Cortex of kidney (tissue), 1 donor: ENCODE measurements around the gene FCN3.
"Not testable (repeated sequence)": the region's sequence is repeated elsewhere in the genome, so short reads cannot be mapped to it uniquely, and the experiment has no call there.

ENCODE experiments used
- DNase-seq: peaks from one replicate; lab custom pipeline; 2025; lab: John Stamatoyannopoulos, UW

The FCN3 gene

DNA sequence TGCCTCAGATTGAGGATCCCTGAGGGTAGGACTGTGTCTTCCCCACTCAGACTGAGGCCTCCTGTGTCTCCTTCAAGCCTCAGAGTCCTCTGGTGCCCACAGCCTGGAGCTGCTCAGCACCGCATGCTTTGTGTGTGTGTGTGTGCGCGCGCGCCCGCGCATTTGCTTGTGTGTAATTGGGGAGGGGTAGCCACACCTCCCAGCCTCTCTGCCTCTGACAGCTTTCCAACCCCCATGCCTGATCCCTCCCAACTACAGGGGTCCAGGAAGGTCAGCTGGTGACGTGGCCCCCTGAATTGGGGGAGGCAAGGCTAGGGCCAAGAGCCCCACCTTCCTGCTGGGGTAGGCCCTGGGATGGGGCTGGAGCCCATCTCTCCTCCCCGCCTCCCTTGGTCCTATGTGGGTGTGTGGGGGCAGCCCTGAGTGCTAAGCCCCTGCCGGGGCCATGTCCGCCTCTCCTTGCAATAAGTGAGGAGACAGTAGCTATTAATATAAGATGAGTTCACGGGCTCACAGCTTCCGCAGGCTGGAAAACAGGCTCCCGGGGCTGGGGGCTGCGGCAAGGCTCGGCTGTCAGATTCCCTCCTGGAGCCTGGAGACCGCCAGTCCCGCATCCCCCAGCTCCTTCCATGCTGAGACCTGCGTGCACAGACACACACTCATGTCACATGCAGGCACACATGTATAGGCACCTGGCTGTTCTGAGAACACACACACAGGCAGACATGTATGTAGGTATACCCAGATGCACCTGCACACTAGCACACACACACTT, 24.8 kb upstream of the FCN3 start:
- no peak for DNase-seq

DNA sequence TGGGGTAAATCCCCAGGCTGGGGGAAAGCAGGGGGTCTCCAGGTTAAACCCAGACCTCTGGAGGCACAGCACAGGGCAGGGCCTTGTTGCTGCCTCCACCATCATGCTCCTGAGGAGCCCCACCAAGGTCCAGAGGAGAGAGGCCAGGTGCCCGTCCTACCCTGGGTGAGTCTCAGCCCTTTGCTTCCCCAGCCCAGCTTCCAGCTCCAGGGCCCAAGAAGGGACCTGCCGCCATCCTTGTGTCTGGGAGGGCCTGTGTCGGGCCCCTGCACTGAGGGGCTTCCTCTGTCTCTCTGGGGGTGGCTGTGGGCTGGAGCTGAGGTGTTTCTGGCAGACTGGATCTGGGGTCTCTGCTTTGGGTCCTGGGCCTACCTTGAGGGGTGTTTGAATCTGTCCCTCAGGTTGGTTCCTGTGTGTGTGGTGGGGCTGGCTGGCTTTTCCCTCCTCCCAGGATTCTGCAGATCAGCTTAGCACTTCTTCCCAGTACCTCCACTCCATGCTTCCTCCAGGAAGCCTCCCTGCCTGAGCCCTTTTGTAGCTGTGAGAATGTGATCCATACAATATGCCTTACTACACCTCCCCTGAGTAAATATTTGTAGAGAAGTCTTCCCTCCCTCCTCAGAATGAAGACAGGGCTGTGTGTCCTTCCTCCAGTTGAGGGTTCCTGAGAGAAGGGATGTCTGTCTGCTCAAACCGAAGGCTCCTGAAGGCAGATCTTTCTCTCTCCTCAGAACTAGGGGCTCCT, 24.0 kb upstream of the FCN3 start:
- no peak for DNase-seq

DNA sequence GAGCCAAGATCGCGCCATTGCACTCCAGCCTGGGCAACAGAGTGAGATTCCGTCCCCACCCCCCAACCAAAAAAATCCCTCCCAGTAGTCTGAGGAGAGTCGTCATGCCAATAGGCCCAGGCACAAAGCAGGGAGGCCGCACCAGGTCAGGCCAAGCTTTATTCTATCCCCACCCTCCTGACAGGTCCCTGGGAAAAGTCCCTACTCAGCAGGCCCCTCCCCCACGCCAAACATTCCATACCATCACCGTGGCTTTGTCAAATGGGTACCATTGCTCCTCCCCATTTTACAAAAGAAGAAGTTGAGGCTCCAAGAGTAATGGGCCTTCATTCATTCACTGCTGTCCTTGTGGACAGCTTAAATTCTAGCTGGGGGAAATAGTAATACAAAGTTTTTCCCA, 23.1 kb upstream of the FCN3 start:
- DNase-seq = no peak

DNA sequence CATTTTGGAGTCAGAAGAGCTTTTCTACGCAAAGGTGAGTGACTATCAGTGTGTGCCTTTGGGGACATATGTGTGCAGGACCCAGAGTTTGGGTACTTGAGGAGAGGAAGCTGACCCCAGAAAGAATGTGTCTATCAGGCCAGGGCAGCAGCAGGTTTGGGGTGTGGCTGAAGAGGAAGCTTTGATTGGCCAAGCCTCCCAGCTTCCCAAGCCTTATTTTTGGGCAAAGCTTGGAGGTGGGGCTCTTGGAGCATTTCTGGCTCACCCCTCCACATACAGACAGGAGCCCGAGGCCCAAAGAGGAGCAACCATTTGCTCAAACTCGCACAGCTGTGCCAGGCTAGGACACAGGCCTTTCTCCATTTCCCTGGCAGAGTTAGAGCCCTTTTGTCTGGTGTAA, 22.5 kb upstream of the FCN3 start:
- no peak for DNase-seq

DNA sequence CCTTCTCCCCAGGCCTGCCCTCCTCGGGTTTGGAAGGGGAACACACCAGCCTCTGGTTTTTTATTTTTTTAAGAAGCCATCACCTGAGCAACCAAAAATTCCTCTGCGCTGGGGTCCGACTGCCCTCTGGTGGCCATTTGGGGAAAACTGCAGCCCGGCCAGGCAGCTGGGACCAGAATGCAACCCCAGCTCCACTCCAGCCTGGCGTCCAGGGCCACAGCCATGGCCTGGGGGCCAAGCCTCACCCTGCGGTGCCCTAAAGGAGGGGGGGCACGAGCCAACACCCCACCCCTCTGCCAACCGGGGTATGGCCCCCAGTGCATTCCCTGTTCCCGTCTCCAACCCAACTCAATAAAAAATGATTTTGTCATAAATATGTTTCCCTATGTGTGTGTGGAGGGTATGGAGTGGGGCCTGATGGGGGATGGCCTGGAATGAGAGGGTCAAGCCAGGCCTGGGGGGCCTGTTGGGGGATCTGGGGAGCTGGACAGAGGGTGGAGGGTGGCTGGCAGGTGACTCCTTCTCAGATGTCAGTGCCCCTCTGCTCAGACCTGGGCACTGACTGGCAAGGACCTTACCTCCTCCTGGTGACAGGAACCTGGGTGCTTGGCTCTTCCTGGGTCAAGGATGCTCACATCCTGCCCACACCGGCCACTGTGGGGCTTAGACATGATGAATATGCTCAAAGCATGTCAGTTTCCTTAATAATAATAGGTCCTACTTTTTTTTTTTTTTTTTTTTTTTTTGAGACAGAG, 21.0 kb upstream of the FCN3 start:
- no peak for DNase-seq

DNA sequence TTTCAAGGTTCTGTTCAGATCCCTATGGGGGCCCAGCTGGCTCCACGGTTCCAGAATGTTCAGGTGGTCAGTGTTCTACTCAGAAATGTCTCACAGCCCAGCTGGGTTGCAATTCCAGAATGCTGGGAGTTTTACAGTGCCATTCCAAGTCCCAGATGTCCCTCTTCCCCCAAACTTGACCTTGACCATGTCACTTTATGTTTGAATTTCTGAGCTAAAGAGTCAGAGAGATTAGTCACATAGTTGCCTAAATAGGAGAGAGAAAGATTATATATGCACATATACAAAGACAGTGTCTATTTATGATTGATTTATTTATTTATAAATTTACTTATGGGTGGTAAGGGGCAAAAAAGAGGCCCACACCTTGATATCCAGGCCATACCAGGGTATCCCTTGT, 20.3 kb upstream of the FCN3 start:
- DNase-seq = no peak

DNA sequence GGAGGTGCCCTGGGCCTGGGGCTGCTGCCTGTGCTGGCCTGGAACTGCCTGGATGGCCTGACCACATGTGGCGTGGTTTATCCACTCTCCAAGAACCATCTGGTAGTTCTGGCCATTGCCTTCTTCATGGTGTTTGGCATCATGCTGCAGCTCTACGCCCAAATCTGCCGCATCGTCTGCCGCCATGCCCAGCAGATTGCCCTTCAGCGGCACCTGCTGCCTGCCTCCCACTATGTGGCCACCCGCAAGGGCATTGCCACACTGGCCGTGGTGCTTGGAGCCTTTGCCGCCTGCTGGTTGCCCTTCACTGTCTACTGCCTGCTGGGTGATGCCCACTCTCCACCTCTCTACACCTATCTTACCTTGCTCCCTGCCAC, 19.6 kb upstream of the FCN3 start:
- DNase-seq = no peak

DNA sequence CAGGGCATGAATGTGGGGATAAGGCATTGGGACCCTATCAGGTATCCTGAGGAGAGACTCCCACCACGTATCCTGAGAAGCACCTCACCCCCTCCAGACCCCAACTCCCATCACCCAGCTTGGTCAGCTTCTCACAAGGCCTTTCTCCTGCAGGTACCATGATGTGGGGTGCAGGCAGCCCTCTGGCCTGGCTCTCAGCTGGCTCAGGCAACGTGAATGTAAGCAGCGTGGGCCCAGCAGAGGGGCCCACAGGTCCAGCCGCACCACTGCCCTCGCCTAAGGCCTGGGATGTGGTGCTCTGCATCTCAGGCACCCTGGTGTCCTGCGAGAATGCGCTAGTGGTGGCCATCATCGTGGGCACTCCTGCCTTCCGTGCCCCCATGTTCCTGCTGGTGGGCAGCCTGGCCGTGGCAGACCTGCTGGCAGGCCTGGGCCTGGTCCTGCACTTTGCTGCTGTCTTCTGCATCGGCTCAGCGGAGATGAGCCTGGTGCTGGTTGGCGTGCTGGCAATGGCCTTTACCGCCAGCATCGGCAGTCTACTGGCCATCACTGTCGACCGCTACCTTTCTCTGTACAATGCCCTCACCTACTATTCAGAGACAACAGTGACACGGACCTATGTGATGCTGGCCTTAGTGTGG, 19.1 kb upstream of the FCN3 start:
- DNase-seq = no peak

DNA sequence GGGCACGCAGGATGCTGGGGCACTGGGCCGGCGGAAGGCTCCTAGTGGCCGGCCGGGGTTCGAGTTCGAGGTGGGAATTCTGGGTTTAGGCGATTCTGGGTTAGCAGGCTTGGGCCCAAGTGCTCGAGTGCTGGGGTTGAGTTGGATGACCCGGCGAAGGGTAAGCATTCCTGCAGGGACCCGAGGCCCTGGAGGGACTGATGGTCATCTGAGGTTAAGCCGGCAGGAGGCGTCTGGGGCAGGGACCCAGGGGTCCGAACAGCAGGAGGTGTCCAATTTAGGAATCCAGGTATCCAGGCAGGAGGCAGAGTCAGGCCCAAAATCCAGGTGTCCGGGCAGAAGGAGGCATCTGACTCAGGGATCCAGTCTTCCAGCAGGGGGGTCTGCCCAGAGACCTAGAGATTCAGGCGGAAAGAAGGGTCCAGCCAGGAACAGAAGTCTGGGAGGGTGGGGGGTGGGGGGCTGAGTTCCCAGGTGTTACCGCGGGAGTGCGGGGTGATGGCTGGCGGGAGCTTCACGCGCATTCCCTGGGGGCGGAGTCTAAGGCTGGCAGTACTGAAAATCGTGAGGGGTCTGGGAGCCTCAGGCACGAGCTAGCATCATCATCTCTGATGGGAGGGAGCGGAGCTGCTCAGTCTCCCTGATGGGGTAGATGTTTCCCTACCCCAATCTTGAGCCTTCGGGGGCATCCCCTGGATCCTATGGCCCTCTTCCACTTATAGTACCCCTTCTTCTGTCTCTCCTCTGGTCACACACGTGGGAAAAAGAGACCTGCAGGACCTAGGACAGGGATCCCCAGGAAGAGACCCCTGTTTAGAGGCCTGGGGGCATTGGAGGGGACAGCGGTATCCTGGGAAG, 18.4 kb upstream of the FCN3 start:
- no peak for DNase-seq

DNA sequence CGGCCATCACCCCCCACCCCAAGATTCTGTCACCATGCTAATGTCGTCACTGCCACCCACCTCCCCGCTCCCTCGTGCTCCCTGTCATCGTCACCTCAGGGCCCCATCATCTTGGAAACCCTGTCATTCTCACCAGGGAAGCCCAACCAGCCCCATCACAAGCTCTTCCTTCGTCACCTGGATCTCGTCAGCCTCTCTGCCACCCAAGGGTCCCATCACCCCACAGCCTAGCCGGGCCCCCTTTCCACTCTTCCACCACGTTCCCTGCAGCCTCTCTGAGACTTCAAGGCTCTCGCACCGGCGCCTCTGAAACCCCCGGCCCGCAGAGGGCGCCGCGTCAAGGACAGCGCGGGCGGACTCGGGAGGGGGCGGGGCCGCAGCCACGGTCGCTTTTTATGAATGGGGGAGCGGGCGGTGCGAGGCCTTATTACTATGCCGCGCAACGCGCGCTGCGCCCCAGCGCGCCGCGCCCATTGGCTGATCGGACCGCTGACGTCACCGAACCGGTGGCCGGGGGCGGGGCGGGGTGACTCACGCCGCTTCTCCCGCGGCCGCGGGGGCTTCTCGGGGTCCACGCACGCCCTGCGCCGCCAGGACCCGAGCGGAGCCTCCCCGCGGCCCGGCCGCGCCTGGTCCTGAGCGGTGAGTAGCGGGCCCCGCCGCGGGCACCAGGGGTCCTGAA, 17.6 kb upstream of the FCN3 start, which contains the start of gene GPR3:
Gene GPR3 (plus strand): TSS at position 527 of the 682 bp plus-strand sequence. CDS start 1,177 bp downstream, outside the sequence.
- no peak for DNase-seq

DNA sequence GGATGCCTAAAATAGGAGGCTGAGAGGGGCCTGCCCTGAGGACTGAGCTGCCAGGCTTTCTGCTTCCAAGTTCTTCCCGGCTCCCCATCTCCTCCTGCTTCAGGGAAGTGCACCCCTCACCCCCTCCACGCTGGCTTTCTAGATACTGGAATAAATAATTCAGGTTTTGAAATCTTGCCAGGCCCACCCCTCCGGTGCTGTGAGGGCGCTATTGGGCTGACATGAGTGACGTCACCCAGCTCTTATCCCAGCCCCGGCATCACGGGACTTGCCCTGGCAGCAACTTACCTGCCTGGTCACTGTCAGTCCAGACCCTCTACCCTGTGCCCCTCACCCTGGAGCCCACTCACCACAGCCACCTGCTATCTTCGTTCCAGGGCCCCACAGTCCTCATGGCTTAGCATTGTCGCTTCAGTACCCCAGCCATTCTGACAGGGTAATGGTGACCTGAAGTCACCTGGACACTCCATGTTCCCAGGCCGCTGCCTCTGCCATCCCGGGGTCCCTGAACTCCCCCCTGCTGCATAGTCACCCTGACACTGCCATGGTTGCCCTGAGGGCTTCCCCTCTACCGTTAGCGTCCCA, 17.0 kb upstream of the FCN3 start:
- no peak for DNase-seq

DNA sequence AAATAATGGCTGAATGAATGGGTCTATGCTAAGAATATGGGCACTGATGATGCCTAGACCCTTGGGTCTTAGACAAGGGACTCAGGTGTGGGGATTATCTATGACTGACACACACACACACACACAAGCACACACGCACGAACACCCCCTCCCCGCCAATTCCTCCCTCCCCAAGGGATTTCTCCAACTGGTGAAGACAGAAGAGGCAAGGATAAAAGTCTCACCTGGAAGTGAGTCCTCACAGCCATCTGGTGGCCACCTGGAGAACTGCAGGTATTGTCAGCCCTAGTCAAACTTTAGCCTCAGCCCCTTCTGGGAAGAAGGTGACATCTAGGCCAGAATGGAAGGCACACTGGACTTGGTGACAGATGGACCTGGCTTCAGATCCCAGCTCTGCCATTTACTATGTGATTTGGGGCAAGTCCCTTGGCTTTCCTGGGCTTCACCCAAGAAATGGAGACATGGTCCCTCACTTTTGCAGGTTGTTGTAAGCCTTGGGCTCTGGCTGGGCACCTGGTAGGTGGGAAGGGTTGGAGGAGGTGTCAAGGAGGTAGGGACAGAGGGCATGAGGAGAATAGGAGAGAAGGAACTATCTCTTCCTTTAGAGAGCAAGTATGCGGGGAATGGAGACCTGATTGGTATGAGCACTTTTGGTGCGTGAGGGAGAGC, 13.8 kb upstream of the FCN3 start:
- DNase-seq = no peak

DNA sequence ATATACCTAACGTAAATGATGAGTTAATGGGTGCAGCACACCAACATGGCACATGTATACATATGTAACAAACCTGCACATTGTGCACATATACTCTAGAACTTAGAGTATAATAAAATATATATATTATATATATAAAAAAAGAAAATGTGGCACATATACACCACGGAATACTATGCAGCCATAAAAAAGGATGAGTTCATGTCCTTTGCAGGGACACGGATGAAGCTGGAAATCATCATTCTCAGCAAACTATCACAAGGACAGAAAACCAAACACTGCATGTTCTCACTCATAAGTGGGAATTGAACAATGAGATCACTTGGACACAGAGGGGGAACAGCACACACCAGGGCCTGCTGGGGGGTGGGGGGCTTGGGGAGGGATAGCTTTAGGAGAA, 10.2 kb upstream of the FCN3 start:
- DNase-seq = not testable (repeated sequence)

DNA sequence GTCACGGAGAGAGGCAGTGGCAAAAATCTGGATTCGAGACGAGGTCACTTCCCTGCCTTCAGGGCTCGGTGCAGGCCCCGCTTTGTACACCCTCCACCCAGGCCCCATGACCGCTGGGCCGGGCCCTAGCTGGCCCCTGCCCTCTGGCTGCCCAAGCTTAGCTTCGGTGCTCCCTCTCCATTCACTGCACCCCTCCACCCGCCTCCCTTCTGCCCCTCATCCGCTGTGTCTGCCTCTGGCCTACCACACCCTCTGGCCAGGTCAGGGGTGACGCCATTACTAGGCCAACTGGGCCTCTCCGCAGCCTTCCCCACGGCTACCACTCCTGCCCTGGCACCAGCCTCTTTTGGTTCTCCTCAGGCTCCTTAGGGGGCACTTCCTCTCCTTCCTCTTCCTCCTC, 9.0 kb upstream of the FCN3 start:
- no peak for DNase-seq

DNA sequence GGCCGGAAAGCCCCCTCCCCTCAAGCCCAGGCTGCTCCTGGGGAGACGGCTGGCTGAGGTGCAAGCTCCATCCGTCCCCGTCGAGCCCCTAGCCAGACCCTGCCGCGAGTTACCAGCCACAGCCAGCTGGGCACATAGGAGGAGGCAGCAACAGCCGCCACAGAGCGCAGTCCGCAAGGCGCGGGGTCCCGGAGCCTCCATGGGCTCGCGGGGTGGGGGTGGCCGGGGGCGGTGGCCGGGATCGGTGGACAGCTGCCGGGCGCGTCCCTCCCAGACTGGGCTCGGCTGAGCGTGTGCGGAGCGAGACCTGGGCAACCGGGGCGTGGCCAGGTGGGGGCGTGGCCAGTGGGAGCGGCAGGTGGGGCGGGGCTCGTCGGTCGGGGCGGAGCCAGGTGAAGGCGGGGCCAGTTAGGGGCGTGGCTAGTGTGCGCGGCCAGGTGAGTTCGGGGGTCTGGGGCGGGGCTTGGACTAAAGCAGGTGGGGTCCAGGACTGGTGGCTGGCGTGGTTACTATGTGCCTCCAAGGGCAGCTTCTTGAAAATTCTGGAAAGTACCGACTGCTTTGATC, 8.5 kb upstream of the FCN3 start, which contains the start of gene CD164L2:
Gene CD164L2 (minus strand): TSS at position 295 of the 567 bp plus-strand sequence. CDS start 94 bp downstream, at position 201.
- no peak for DNase-seq

DNA sequence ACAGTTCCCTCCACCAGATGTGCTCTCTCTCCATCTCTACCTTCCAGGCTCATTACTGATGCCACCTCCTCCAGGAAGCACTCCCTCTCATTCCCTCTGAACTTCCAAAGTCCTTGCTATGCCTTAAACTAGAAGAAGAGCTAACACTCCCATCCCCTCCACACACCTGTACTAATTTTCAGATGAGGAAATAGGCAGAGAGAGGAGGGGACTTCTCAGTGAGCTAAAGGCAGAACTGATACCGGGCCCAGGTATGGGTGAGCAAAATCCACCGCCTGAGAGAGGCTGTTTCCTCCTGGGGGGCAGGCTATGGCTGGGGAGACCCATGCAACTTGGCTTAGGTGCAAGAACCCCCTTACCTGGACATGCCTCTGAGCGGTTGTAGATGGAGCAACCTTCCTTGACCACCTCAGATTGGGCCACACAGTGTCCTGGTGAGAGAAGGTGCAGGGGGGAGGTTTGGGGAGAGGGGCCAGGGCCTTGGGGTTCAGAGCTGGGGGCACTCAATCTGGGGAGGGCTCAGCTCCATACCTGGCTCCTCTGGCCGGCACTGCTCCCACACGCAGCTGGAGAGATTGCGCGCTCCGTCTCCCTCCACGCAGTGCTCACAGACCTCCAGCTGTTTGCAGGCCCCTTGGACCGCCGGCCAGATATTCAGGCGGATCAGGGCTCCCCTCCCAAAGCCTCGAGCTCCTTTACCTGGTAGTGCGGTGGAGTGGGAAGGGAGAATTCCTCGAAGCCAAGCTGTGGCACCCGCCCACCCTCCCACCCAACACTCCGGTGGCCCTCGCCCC, 7.5 kb upstream of the FCN3 start:
- DNase-seq = no peak

DNA sequence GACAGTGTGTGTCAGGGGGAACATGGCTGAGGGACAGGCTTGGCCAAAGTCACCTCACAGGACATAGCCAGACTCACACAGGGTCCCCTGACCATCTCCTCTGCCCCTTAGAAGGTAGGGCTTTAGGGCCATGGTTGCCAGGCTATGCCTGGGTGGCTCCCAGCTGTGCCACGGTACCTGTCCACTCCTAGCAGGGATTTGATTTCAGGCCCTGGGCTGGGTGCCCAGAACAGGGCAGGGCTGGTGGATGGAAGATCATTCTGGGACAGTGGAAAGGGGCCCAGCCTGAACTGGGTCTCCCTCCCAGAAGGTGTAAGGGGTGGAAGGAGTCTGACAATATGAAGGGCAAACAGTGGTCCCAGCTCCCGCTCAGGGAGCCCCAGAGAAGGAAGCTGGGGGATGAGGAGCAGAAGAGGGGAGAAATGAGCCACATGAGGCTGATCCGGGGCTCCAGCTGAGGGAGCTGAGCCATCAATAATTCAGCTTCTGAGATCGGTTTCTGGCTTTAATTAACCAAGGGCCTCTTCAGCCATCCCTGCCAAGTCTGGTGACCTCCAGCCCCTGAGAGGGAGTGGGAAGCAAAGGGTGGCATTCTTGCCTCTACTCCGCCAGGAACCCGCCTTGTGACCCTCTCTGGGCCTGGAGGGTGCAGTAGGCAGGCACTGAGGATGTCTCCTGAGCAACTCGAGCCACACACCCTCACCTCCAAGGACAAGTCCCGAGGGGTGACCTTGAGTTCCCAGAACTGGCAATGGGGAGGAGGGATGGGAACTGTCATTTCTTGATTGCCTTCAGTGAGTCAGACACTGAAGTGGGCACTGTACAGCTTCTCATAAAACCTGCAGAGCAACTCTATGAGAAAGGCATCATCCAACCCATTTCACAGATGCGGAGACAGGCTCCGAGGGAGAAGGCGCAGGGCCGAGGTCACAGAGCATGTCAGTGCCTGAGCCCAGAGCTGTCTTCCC, 6.4 kb upstream of the FCN3 start:
- DNase-seq = no peak
